ENCODE results near the gene UBE2K. TPM values are rescaled to one million over a fixed set of nuclear protein-coding genes. Genes with fewer than 3 reads are reported as not detected.
A peak's percentile ranks its signal among the peaks of the same experiment; 100 is the strongest.
"Not testable (repeated sequence)": the region's sequence is repeated elsewhere in the genome, so short reads cannot be mapped to it uniquely, and the experiment has no call there.

Gene UBE2K
- total RNA-seq = 10 to 100 TPM; 70.8 to 78.8 TPM

DNA sequence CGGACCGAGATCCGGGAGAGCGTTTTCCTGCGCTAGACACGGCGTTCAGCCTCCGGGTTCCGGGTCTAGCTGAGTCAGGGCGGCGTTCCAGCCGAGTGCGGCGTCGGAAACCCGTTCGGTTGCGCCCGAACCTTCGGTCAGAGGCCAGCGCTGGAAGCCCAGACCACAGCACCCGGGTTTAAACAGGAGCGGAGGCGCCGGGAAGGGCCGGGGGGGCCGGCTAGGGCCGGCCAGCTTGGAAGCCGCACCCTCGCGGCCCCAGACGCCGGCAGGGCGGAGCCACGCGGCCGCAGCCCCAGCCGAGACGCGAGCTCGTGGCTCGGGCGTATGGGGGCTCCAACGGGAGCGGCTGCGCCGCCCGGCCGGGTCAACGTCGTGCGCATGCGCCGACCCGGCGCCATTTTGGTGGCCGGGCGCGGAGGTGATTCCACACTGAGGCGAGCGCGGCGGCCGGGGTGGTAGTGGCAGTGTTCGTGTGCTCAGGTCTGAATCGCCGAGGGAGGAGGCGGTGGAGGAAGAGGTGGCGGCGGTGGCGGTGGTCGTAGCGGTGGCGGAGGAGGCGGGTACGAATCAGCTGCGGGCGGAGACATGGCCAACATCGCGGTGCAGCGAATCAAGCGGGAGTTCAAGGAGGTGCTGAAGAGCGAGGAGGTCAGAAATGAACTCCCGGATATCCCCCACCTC lies at the start of gene UBE2K:
Gene UBE2K (plus strand): TSS at position 397 of the 684 bp plus-strand sequence. CDS start 192 bp downstream, at position 589.
- DNase-seq (ENCODE audit: low spot score in 2 of 2) = peak; percentile 93 to 94
- Mint-ChIP-seq H3K36me3 (peaks cover 10 to 16% of the 10 kb centered on the region in 2 donors), H3K27ac (peak within 1 kb of the TSS; percentile 96 to 99), H3K9me3 (no peaks in the 10 kb centered on the region)
- ATAC-seq = peak; percentile 86 to 91

- DNase-seq (ENCODE audit: low spot score in 2 of 2) = no peak
- ATAC-seq = no peak
- Mint-ChIP-seq H3K9me3 (no peaks in the 10 kb centered on the region), H3K36me3 (no peaks in the 10 kb centered on the region), H3K27ac (no peak overlapping the region)
These were observed 49.7 kb upstream of the UBE2K start for GRCh38 chr4:39648213-39648612.

- DNase-seq (ENCODE audit: low spot score in 2 of 2) (no peak), ATAC-seq (no peak)
- Mint-ChIP-seq H3K36me3 (no peaks in the 10 kb centered on the region), H3K27ac (no peak overlapping the region), H3K9me3 (no peaks in the 10 kb centered on the region)
These were observed 48.9 kb upstream of the UBE2K start for GRCh38 chr4:39648827-39649558.

DNA sequence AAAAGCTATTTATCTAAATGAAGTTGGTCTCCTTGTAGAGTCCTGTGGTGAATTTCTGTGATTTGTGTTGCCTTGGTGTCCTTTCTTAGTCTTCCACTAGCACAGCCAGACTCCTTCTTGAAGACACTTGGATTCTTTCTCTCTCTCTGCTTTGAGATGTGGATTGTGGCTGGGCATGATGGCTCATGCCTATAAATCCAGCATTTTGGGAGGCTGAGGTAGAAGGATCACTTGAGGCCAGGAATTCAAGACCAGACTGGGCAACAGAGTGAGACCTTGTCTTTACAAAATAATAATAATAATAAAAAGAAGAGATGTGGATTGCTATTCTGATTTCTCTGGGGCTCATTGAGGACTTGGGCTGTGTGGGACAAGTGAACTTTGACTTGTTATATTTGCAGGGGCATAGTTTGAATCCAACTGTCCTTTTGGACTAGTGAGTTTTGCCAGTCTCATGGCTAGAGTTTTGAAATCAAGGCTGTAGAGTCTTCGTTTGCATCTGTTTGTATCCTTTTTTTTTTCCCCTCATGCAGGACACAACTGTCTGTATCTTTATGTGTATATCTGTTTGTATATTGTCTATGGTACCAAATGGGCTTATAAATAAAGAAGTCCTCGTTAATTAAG lies 48.2 kb upstream of the UBE2K start:
- Mint-ChIP-seq H3K36me3 (no peaks in the 10 kb centered on the region), H3K27ac (no peak overlapping the region), H3K9me3 (no peaks in the 10 kb centered on the region)
- ATAC-seq (no peak), DNase-seq (ENCODE audit: low spot score in 2 of 2) (no peak)

GRCh38 chr4:39651586-39651985 lies 46.4 kb upstream of the UBE2K start:
- DNase-seq (ENCODE audit: low spot score in 2 of 2); H3K9me3 Mint-ChIP-seq; H3K27ac Mint-ChIP-seq; H3K36me3 Mint-ChIP-seq; ATAC-seq: not testable (repeated sequence)

- ATAC-seq (no peak), DNase-seq (ENCODE audit: low spot score in 2 of 2) (no peak)
- Mint-ChIP-seq H3K27ac (no peak overlapping the region), H3K36me3 (no peaks in the 10 kb centered on the region), H3K9me3 (no peaks in the 10 kb centered on the region)
These were observed 42.7 kb upstream of the UBE2K start for GRCh38 chr4:39655211-39655610.

DNA sequence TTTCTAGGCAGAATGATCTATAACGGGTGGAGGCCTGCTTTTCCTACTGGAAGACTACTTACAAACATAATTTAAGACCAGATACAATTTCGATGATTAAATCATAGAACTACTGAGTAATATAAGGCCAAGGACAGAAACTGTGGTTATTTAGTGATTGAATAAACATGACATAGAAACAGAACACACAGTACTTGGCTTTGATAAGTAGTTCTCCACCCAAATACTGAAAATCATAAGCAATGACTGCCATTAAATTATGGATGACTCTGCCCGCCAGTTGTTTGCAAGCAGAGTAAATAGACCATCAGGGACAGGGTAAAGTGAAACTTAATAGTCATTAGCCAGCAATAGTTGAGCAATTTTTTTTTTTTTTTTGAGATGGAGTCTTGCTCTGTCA lies 42.1 kb upstream of the UBE2K start:
- Mint-ChIP-seq H3K9me3 (no peaks in the 10 kb centered on the region), H3K27ac (no peak overlapping the region), H3K36me3 (no peaks in the 10 kb centered on the region)
- no peak for DNase-seq (ENCODE audit: low spot score in 2 of 2)
- peak in 1 of 2 donors; percentile 60 for ATAC-seq

- not testable (repeated sequence) for H3K9me3 Mint-ChIP-seq; ATAC-seq; H3K36me3 Mint-ChIP-seq; DNase-seq (ENCODE audit: low spot score in 2 of 2)
- H3K27ac Mint-ChIP-seq = peak overlapping the region in 1 of 2 donors; percentile 60
These were observed 41.3 kb upstream of the UBE2K start for GRCh38 chr4:39656638-39657037.

GRCh38 chr4:39657465-39657864 lies 40.5 kb upstream of the UBE2K start:
- H3K9me3 Mint-ChIP-seq = no peaks in the 10 kb centered on the region
- peak; percentile 40 to 65 for ATAC-seq
- DNase-seq (ENCODE audit: low spot score in 2 of 2) = no peak
- no peaks in the 10 kb centered on the region for H3K36me3 Mint-ChIP-seq
- H3K27ac Mint-ChIP-seq = peak overlapping the region in 1 of 2 donors; percentile 60

DNA sequence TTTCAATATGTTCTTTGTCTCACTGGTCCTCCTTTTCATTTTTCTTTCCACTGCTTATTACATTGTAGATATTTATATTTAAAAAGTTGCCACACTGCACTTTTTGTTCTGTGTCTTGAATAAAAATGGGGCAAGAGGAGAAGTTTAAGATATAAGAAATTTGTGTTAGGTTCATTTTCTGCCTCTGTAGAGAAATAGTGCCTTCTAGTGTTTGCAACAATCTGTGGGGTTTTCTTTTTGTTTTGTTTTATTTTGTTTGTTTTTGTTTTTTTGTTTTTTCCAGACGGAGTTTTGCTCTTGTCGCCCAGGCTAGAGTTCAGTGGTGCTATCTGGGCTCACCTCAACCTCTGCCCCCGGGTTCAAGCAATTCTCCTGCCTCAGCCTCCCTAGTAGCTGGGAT lies 39.2 kb upstream of the UBE2K start:
- ATAC-seq = no peak
- Mint-ChIP-seq H3K9me3 (no peaks in the 10 kb centered on the region), H3K36me3 (no peaks in the 10 kb centered on the region), H3K27ac (no peak overlapping the region)
- DNase-seq (ENCODE audit: low spot score in 2 of 2) = no peak

GRCh38 chr4:39660045-39660444 lies 37.9 kb upstream of the UBE2K start:
- H3K36me3 Mint-ChIP-seq = no peaks in the 10 kb centered on the region
- H3K9me3 Mint-ChIP-seq = no peaks in the 10 kb centered on the region
- H3K27ac Mint-ChIP-seq = no peak overlapping the region
- ATAC-seq = peak in 1 of 2 donors; percentile 59
- no peak for DNase-seq (ENCODE audit: low spot score in 2 of 2)

GRCh38 chr4:39660757-39661156 lies 37.2 kb upstream of the UBE2K start:
- ATAC-seq (no peak), DNase-seq (ENCODE audit: low spot score in 2 of 2) (no peak)
- Mint-ChIP-seq H3K27ac (no peak overlapping the region), H3K9me3 (no peaks in the 10 kb centered on the region), H3K36me3 (no peaks in the 10 kb centered on the region)

- DNase-seq (ENCODE audit: low spot score in 2 of 2) = no peak
- H3K27ac Mint-ChIP-seq = no peak overlapping the region
- H3K36me3 Mint-ChIP-seq = no peaks in the 10 kb centered on the region
- ATAC-seq = no peak
- H3K9me3 Mint-ChIP-seq = no peaks in the 10 kb centered on the region
These were observed 35.3 kb upstream of the UBE2K start for GRCh38 chr4:39662683-39663082.

- Mint-ChIP-seq H3K27ac (no peak overlapping the region), H3K36me3 (no peaks in the 10 kb centered on the region), H3K9me3 (no peaks in the 10 kb centered on the region)
- no peak for ATAC-seq
- DNase-seq (ENCODE audit: low spot score in 2 of 2) = no peak
These were observed 32.9 kb upstream of the UBE2K start for GRCh38 chr4:39664828-39665731.

DNA sequence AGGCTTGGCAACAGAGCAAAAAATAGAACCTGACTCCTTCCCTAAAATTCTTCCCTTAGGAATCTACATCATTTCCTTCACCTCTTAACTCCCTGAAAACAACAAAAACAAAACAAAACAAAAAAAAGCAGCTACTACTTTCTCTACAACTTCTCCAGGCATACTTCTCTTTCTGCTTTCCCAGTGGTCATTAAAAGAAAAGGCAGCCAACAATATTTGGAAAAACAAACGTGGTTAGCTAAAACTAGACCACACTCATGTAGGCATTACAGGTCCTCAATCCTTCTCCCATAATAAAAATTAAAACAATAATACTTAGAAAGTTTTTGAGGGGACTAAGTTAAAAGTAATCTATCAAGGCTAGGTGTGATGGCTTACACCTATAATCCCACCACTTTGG lies 30.2 kb upstream of the UBE2K start:
- no peak overlapping the region for H3K27ac Mint-ChIP-seq
- DNase-seq (ENCODE audit: low spot score in 2 of 2) (no peak), ATAC-seq (no peak)
- H3K36me3 Mint-ChIP-seq = no peaks in the 10 kb centered on the region
- H3K9me3 Mint-ChIP-seq = no peaks in the 10 kb centered on the region

DNA sequence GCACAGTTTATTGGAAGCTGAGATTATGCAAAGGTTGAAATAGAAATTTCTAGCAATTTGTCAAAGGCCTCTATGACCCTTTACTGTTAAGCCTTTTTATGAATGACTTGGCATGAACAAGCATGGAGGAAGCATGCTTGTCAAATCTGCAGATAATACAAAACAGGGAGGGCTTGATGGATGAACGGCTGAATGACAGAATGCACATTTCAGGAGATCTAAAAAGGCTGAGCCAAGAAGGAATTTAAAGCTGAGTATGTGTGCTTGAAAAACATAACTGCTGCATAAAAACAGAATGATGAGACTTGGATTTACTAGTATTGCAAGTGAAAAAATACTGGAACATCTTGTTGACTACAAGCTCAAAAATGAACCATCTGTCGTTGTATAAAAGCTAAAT lies 29.0 kb upstream of the UBE2K start:
- DNase-seq (ENCODE audit: low spot score in 2 of 2) (no peak), ATAC-seq (no peak)
- no peaks in the 10 kb centered on the region for H3K9me3 Mint-ChIP-seq
- no peak overlapping the region for H3K27ac Mint-ChIP-seq
- H3K36me3 Mint-ChIP-seq = no peaks in the 10 kb centered on the region

- not testable (repeated sequence) for ATAC-seq; H3K27ac Mint-ChIP-seq; H3K9me3 Mint-ChIP-seq; H3K36me3 Mint-ChIP-seq; DNase-seq (ENCODE audit: low spot score in 2 of 2)
These were observed 27.6 kb upstream of the UBE2K start for GRCh38 chr4:39670296-39670695.

Measured in activated naive CD4-positive, alpha-beta T cell treated with anti-CD3 and anti-CD28 coated beads, Interleukin-2, amount 50 U/mL, for 72 hours (primary cell).